Nephron (organoid): ENCODE data around the gene MAP6D1.

Experiments used
- H3K27ac Mint-ChIP-seq, 3 experiments: 2 replicates each; pipeline ENCODE4 v1.8.0; 2020; ENCODE audit warnings: mixed read lengths in 3 of 3, mild to moderate bottlenecking in 2 of 3, moderate library complexity in 1 of 3
- H3K27me3 Mint-ChIP-seq: 2 replicates; pipeline ENCODE4 v1.8.0; 2021; ENCODE audit warnings: low read depth, mild to moderate bottlenecking, moderate library complexity, mixed read lengths
- H3K36me3 Mint-ChIP-seq: 2 replicates; pipeline ENCODE4 v1.8.0; 2020; ENCODE audit warnings: low read depth, mixed read lengths
- H3K4me1 Mint-ChIP-seq: 2 replicates; pipeline ENCODE4 v1.8.0; 2020; ENCODE audit warnings: mixed read lengths
- H3K4me3 Mint-ChIP-seq, 3 experiments: 2 replicates each; pipeline ENCODE4 v1.8.0; 2020; ENCODE audit warnings: mild to moderate bottlenecking in 3 of 3, mixed read lengths in 3 of 3, moderate library complexity in 2 of 3
- H3K9me3 Mint-ChIP-seq: 2 replicates; pipeline ENCODE4 v1.8.0; 2020; ENCODE audit warnings: mixed read lengths
- TF ChIP-seq, protein P1 (sequence below), 3 experiments: fragments of 200-600 bp; sonication (generic); IDR thresholded peaks; one replicate each; pipeline ENCODE4 v1.5.0; 2021; ENCODE audit warnings: antibody characterized with exemption in 3 of 3; ENCODE audit not compliant: unreplicated experiment in 3 of 3

Gene MAP6D1

DNA sequence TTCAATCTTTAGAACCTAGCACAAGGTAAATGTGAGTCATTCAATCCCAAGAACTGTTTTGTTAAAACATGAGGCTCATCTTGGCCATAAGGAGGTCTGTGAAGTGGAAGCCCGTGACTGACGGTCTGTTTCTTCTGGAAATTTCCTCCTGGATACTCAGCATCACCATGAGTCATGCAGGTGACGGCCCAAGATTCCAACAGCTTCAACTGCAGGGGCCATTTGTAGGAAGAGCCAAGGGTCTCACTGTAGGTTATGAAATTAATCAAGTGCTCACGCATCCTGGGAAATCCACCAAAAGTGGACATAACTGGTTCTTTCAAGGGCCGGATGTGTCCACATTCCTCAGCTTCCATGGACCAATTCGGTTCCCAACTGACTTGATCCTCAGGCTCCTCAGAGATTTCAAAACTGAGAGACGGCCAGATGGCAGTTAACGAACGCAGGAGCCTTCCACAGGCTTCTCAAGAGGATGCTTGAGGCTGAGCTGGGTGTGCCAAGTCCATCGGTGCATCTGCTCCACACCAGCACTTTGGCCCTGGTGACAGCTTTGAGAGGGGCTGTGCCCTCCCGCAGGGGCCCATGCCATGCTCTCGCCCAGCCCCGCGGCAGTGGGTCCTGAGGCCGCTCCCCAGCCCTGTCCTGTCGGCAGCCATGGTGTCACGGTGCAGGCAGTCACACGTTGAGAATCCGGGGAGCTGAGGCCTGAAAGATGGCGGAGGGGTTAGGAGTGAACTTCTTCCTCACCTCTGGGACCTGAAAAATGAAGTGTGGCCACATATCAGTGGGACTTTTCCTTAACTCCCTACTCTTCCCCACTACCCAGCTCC, 8.5 kb downstream of the MAP6D1 start:
- TF ChIP-seq, protein P1, sequence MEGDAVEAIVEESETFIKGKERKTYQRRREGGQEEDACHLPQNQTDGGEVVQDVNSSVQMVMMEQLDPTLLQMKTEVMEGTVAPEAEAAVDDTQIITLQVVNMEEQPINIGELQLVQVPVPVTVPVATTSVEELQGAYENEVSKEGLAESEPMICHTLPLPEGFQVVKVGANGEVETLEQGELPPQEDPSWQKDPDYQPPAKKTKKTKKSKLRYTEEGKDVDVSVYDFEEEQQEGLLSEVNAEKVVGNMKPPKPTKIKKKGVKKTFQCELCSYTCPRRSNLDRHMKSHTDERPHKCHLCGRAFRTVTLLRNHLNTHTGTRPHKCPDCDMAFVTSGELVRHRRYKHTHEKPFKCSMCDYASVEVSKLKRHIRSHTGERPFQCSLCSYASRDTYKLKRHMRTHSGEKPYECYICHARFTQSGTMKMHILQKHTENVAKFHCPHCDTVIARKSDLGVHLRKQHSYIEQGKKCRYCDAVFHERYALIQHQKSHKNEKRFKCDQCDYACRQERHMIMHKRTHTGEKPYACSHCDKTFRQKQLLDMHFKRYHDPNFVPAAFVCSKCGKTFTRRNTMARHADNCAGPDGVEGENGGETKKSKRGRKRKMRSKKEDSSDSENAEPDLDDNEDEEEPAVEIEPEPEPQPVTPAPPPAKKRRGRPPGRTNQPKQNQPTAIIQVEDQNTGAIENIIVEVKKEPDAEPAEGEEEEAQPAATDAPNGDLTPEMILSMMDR (IDR thresholded peaks at IDR 0.05; ENCODE audit: unreplicated experiment in 3 of 3) = no peak
- H3K27ac Mint-ChIP-seq = no peak overlapping the region
- no peaks in the 10 kb centered on the region for H3K4me1 Mint-ChIP-seq
- peaks cover 22% of the 10 kb centered on the region for H3K36me3 Mint-ChIP-seq
- H3K9me3 Mint-ChIP-seq = no peaks in the 10 kb centered on the region
- H3K4me3 Mint-ChIP-seq = no peak overlapping the region
- H3K27me3 Mint-ChIP-seq = no peaks in the 10 kb centered on the region

DNA sequence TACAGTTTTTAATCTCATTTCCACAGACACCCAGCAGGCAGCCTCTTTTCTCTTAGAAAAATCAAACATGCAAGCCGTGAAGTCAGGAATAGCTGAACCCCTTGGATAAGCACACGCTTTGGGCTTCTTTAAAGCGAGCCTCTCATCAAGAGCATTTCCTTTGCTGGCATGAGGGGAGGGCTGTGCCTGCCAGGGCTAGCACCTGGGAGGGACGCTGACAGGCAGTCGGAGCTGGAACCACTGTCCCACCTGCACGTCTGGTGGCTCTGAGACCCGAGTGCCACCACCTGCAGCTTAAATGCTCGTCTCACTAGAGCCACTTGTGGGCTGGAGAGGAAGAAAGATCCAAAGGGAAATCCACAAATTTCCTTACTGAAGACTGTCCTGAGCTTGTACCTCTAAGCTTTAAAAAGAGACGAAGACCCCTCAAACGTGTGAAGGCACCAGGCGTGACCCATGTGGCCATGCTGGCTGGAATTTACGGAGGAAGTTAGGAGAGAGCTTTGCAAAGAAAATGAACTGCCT, 9.4 kb downstream of the MAP6D1 start:
- Mint-ChIP-seq H3K4me3 (no peak overlapping the region), H3K9me3 (no peaks in the 10 kb centered on the region), H3K27me3 (no peaks in the 10 kb centered on the region), H3K27ac (no peak overlapping the region), H3K36me3 (peaks cover 30% of the 10 kb centered on the region), H3K4me1 (no peaks in the 10 kb centered on the region)
- TF ChIP-seq, protein P1 (IDR thresholded peaks at IDR 0.05; ENCODE audit: unreplicated experiment in 3 of 3) = no peak

DNA sequence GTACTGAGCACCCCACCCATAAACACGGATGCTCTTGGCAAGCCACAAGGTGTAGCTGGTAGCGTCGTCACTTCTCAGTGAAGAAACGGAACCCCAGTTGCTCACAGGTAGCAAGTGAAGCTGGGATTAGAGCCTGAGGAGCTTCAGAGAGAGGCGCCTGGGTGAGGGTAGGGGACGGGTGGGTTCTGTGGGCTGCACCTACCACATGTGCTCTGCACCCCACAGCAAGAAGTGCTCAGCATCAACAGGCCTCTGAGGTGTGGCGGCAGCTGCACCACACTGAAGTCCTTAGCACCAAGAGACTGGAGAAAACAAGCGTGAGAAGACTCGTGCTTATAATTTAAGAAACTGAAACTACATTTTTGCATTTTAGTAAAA, 9.8 kb downstream of the MAP6D1 start:
- Mint-ChIP-seq H3K4me3 (no peak overlapping the region), H3K27me3 (no peaks in the 10 kb centered on the region), H3K9me3 (no peaks in the 10 kb centered on the region), H3K36me3 (peaks cover 33% of the 10 kb centered on the region), H3K27ac (no peak overlapping the region), H3K4me1 (no peaks in the 10 kb centered on the region)
- TF ChIP-seq, protein P1 (IDR thresholded peaks at IDR 0.05; ENCODE audit: unreplicated experiment in 3 of 3) = no peak

DNA sequence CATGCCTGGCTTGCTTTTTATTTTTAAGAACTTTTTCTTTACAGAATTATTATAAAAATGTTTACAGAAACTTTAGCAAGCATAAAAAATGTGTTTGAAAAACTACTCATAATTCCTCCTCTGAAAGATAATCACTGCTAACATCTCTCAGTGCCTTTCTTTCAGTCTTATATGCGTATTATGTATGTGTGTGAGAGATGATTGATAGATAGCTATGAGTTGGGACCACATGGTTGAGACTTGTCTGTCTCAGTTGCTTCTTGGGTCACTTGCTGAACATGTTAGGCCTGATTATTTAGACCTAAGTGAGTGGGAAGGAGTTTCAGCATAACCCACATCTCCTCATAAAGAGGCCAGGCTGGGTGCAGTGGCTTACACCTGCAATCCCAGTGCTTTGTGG, 11.1 kb downstream of the MAP6D1 start:
- Mint-ChIP-seq H3K27ac (peak overlapping the region in 1 of 3 experiments; percentile 21), H3K4me3 (no peak overlapping the region), H3K36me3 (peaks cover 40% of the 10 kb centered on the region), H3K4me1 (peaks cover under 1% of the 10 kb centered on the region), H3K27me3 (no peaks in the 10 kb centered on the region), H3K9me3 (no peaks in the 10 kb centered on the region)
- TF ChIP-seq, protein P1 (IDR thresholded peaks at IDR 0.05; ENCODE audit: unreplicated experiment in 3 of 3) = no peak

DNA sequence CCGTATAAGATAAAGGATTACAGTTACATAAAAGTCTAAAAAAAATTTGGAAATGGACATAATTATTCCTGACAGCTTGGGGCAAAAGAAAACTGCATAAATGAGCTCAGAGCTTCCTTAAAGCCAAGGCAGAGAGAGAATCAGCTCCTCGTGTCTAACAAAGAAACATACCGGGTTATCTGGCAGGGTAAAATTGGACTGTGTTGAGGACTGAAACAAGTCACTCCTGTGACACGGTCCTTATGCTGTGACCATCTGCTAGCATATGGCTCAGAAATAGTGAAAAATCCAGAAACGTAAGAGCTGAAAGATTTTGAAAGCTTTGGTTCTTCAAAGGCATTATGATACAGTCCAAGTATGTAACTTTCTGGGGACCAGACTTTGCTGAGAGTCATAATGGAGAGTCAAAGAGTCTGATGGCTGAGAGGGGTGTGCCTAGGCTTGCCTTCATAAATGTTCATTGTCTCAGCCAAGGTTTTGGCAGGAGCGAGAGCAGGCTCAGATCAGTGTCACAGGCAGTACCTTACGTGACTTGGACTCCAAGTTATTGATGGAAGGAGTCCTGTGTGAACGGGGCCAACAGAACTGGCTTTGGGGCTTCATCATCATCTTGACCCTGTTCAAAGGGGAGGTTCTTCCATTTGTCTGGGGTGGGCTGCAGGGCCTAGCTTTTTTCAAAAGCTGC, 12.5 kb downstream of the MAP6D1 start:
- no peaks in the 10 kb centered on the region for H3K9me3 Mint-ChIP-seq
- H3K4me3 Mint-ChIP-seq = no peak overlapping the region
- no peaks in the 10 kb centered on the region for H3K27me3 Mint-ChIP-seq
- peaks cover 50% of the 10 kb centered on the region for H3K36me3 Mint-ChIP-seq
- TF ChIP-seq, protein P1 (IDR thresholded peaks at IDR 0.05; ENCODE audit: unreplicated experiment in 3 of 3) = no peak
- peak overlapping the region; percentile 5 to 45 (median 44) for H3K27ac Mint-ChIP-seq
- H3K4me1 Mint-ChIP-seq = peaks cover 10% of the 10 kb centered on the region
